GM03348 (cell line): ENCODE measurements around the gene DIS3L2.

Source experiments
- DNase-seq: peaks from one replicate; pipeline ENCODE4 v3.0.0; 2012; ENCODE audit warnings: low spot score

The DIS3L2 gene, protein sequence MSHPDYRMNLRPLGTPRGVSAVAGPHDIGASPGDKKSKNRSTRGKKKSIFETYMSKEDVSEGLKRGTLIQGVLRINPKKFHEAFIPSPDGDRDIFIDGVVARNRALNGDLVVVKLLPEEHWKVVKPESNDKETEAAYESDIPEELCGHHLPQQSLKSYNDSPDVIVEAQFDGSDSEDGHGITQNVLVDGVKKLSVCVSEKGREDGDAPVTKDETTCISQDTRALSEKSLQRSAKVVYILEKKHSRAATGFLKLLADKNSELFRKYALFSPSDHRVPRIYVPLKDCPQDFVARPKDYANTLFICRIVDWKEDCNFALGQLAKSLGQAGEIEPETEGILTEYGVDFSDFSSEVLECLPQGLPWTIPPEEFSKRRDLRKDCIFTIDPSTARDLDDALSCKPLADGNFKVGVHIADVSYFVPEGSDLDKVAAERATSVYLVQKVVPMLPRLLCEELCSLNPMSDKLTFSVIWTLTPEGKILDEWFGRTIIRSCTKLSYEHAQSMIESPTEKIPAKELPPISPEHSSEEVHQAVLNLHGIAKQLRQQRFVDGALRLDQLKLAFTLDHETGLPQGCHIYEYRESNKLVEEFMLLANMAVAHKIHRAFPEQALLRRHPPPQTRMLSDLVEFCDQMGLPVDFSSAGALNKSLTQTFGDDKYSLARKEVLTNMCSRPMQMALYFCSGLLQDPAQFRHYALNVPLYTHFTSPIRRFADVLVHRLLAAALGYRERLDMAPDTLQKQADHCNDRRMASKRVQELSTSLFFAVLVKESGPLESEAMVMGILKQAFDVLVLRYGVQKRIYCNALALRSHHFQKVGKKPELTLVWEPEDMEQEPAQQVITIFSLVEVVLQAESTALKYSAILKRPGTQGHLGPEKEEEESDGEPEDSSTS

DNA sequence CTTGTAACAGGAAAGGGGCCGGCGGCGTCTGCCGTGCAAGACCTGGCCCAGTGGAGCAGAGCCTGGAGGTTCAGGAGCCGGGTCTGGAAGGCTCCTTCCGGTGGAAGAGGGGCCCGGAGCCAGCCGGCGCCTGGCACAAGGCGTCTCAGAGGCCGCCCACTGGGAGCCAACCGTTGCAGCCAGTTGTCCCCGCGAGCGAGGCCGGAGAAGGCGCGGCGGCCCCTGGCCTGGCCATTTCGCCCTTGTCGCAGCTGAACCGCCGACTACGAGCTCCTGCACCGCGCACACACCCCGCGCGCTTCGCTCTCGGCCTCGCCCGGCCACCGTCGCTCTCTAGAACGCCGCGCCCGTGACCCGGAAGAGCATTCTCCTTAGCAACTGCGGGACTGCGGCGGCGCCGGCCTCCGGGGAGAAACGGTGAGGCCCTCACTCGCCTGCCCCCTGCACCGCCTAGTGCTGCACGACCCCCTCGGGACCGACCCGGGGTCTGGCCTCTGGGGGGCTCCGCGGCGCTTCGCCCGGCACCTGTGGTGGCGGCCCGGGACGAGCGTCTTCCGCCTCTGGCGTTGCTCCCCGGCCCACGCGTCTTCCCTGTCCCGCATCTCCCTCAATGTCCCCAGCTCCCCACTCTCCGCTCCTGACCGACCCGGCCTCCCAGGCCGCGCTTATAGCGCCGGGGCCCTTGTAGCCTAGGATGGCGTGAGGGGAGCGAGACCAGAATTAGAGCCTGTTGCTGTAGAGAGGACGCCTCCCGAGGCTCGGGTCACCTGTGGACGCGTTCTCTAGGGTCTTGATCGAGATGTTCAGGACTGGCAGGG, at the start of gene DIS3L2:
TSS of gene DIS3L2 (plus strand) at position 365 of the 818 bp plus-strand sequence. CDS start 53,215 bp downstream, outside the sequence.
- peak; percentile 92 for DNase-seq

DNA sequence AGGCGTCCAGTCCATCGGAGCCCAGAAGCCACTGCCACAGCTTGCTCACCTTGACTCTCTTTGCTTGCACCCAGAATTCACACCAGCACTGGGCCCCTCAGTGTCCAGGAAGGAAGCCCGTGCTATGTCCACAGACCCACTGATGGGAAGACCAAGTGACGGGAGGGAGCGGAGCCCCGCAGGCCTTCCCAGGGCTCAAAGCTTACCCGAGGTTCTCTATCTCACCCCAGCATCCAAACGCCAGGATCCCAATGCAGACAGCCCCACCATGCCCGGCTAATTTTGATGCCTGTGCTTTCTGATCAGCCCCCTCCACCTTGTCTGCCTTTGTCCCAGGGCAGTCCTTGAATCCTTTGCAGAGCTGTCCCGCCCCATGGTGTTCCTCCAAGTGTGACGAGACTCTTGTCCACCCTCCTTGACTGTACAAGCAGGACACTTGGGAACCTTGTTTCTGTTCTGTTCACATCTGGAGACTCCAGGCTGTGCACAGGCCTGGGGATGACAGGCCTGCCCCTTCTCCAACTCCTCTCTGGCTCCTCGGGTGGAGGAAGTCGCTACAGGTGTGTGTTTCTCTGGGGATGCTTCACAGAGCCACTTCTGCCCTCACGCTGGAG, 47.3 kb upstream of the DIS3L2 start:
- DNase-seq, result no peak

DNA sequence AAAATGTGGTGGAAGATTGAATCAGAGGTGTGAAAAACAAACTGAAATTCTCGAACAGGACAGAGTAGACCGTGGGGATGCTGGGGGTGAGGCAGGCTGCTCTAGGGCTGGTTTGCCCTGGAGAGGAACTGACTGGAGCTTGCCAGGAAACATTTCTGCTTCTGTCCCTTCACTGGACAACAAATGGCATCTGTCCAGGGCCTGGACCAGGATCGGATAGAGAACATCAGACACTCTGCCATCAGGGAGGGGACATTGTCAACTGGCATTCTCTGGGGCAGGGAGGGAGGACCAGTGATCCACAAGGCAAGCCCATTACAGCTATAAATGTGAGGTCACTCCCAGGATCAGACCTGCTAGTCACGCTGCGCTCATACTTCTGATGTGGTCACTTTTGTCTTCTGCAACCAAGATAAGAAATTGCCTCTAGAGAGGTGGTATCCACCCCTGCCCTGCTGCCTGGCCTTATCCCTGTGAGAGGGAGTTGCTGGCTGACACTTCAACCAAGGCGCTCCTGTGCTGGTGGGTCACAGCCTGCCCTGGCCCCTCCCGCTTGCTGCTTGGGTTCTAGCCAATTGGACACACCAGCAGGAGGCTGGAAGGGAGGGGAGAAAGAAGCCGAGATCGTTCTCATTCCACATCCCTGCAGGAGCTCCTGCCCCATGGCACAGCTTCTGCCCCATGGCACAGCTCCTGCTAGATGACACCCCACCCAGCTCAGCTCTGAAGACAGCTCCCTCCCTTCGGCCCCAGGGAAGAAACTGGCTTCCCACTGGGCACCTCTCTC, 44.0 kb upstream of the DIS3L2 start:
- DNase-seq, result no peak

DNA sequence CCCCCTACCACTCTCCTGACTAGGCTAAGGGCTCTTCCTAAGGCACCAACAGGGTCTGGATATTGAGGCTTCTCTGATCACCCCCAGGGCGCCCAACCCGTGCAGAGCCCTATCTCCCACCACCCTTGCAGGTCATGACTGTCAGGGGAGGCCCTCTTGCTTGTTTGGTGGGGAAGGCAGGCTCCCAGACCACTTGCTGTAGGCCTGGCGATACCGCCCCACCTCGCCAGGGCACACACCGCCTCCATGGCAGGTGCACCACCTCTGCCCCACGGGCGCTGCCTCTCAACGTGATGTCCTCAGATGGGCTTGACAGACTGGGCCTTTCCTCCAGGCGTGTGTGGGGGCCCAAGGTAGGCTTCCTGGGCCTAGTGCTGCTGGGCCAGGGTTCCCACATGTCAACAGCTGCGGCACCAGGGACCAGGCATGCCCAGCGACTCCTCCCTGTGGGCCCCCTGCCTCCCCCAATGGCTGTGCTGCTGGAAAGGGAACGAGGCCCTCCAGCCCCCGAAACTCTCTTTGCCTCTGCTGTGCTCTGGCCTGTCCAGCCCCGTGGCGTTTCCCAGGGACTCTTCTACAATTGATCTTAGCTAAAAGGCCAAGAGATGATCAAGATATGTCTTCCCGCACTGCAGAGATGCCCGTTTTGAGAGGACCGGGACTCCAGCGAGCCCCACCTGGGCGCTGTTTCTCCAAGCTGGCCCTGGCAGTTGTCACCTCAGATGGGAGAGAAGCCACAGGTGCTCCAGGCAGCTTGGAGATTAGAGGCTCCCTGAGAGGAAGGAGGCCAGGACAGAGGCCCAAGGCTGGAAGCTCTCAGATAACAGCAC, 42.8 kb upstream of the DIS3L2 start:
- DNase-seq, result no peak

DNA sequence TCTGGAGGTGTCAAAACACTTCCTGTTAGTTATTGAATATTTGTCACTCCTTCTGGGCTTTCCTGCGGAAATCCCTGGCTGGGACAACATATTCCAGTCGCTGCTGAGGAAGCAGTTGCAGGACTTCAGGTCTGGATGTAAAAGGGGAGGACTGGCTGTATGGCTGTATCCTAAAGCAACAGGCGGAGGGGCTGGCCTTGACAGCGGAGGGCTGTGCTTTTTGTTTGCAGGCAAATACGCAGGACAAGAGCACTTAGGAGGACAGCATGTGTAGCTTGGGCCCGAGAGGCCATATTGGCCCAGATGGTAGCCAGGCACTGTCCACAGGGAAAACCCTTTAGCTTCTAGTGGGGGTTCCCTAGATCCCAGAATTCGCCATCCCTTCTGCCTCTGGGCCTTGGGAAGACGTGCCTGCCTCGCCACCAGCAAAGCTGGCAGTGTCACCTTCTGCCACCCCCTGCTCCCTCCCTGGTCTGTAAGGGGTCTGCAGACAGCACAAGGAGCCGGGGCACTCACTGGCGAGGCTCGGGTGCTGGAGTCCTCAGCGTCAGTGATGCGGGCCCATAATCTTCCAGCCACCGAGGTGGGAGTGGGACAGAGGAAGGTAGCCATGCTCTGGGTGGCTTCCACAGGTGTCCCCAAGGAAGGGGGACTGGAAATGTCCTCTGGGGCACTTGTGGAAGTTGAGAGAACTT, 42.0 kb upstream of the DIS3L2 start:
- DNase-seq, result no peak

DNA sequence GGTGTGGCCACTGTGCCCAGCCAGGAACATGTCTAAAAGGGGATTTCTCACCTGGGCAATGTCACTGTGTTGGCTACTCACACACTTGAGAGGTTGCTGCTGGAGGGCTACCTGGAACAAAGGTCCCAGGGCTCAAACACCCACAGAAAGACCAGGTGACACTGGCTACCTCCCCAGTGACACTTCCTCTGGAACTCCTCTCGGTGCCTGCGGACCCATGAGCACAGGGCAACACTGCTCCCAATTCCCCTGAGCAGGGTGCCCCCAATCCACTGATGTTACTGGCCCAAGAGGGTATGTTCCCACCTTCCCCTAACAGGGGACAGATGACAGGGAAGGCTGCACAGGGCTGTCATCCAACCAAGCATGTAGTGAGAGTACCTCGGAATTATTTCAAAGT, 41.1 kb upstream of the DIS3L2 start:
- DNase-seq, result no peak

DNA sequence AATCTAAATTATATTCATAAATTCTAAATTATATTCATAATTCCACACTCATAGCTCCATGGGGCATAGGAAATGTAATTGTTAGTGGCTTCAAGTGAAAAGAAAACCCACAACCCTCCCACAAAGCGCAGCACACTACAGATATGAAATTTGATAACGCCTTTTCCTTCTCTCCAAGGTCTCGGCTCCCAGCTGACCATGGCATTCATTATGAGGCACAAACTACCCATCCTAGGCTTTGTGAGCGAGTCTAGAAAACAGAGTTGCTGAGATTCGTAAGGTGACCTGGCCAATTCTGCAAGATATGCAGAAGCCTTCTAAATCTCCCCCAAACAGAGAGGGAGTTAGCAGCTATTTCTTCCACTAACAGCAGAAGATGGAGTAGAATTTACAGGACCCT, 40.7 kb upstream of the DIS3L2 start:
- no peak for DNase-seq

DNA sequence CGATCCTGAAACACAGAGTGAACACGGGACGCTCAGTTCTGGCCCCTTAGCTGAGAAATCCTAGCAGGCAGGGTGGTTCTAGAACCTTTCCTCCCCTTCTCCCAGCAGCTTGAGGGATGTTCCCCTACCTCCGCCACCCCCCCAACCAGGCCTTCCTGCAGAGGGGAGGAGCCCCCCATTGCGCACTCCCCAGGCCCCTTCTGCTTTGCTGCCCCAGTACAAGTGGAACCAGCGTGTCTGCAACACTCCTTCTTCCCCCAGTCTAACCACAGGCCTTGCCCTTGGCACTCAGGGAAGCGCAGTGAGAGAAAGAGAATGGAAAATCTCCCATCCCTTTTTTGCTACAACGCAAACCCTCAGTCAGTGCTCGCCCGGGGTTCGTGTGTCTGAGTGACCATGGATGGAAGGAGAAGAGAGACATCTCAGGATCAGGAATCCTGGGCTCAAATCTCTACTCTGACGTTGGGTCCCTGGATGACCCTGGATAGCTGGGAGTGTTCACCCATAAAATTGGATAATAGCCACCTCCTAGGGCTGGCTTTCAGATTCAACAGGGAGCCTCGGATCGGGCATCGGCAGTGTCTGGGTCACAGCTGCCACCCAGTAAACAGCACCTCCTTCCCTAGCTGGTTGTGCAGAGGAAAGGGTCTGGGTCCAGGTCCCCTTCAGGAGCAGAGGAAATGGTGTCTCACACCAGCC, 39.1 kb upstream of the DIS3L2 start:
- DNase-seq, result no peak

DNA sequence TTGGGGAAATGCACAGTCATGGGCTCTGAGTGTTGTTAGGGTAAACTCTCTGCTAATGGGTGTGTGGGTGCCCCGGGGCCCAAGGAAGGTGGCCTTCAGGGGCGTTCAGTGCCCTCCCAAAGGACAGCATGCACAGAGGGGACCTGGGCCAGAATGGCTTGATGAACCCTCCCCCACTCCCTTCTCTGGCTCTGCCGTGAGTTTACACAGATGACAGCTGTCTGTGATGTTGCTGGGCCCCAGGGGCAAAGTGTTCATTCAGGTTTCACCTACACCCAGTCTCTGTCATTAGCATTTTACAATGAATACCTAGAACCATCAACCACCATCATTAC, 38.5 kb upstream of the DIS3L2 start:
- DNase-seq, result no peak

DNA sequence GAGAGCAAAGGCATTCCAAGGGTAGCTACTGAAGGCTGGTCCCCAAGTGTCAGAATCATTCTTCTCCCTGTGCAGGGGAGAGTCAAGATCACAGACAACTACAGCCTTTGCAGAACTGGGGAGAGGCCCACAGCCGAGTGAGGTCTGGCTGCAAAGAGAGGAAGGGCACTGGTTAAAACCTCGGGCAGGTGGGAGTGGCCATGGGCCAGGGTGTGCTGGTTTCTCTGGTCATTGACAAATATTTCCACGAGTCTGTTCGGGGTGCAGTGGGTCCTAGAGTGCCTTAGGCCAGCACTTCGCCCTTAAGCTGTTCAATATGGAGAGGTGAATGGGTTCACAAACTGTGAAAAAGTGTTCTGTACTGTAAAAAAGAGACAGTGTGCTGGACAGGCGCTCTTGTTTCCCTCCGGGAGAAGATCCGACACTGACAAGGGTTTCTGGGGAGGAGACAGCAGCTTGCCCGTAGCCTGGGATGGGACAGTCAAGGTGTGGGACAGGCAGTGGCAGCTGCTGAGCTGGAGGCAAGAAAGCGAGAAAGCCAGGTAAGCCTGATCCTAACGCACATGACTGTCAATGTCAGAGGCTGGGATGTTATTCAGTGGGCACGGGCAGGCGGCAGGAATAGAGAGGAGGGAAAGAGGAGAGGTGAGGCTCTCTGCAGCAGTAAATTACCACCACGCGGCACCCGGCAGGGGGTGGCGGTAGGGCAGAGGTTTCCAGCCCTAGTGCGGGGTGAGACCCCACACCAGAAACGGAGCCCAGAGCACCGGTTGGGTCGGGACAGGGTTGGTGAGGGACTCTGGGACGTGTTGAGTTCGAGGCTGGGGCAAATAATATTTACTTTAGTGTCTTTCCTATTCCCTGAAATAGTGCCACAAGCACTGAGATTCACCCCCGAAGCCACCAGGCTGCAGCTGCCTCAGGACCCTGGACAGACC, 37.3 kb upstream of the DIS3L2 start:
- DNase-seq, result no peak

DNA sequence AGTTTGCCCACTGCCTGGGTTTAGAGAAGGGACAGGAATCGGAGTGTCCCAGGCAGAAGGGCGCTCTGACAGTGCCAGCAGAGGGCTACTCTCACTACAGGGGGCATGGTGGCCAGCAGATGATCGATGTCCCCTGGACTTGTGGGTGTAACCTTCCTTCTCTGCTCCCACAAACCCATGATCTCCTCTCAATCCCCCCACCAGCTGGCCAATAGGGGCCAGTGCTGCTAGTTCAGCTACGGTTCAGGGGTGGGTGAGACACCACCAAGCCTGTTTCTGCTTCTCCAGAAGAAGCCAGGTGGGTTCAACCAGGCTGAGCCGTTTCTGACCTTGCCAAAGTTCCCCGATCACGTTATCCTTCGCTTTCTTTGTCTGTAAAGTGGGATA, 36.6 kb upstream of the DIS3L2 start:
- DNase-seq, result no peak

DNA sequence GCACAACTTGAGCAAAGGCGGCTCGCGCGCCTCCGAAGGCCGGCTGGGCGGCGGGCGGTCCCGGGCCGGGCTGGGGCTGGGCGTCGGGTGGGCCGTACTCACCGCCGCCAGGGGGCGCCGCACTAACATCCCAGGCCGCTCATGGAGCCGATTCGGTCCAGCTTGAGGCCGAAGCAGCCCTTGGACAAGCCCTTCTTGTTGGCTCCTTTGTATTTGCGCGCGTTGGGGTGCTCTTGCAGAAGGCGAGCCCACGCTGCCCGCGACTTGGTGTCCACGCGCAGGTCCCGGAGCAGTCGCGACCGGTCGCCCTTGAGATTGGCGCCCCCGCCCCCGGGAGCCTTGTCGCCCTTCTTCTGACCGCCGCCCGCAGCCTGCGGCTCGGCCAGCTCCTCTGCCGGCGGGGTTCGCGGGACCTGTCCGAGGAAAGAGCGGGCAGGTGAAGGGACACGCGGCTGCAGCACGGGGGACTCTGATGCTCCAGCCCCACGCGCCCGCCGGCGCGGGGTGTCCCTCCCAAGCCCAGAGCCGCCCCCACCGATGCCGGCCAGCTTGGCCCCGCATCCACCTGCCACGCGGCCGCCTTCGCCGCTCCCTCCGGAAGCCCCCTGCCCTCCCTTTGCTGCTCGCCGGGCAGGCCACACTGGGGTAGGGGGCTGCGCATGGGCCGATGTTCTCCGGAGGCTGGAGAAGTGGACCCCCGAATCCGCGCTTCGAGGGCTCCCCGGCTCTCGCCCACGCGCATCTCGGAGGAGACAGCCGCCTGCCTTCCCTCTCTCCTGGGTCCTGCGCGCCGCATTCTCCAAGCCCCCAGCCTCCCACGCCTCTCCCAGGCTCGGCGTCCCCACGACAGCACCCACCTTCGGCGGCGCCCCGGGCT, 36.0 kb upstream of the DIS3L2 start:
- peak; percentile 96 for DNase-seq

DNA sequence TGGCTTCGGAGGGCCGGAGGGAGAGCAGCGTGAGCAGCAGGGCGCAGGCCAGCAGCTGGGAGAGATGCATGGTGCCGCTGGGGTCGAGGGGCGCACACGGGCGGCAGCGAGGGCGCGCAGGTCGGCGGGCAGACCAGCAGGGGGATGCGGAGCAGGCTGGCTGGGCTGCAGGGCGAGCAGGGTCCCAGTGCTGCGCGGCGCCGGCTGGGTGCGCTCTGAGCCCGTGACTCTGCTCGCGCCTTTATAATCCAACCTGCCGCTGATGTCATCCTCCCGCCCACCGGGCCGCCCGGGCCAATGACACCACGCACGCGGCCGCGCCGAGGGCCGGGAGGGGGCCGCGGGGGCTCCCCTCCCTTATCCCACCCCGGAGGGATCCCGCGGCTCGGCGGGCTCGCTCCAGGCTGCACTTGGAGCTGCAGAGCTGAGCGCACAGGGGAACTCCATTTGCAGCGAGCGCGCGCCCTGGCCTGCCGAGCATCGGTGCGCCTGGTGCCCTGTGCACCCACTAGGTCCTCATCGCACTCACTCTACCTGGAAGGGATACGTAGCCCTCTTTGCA, 35.3 kb upstream of the DIS3L2 start, which contains the start of gene NPPC:
TSS of gene NPPC (minus strand) at position 217 of the 562 bp plus-strand sequence. CDS start at position 70, 147 bp downstream.
- DNase-seq, result peak; percentile 52

DNA sequence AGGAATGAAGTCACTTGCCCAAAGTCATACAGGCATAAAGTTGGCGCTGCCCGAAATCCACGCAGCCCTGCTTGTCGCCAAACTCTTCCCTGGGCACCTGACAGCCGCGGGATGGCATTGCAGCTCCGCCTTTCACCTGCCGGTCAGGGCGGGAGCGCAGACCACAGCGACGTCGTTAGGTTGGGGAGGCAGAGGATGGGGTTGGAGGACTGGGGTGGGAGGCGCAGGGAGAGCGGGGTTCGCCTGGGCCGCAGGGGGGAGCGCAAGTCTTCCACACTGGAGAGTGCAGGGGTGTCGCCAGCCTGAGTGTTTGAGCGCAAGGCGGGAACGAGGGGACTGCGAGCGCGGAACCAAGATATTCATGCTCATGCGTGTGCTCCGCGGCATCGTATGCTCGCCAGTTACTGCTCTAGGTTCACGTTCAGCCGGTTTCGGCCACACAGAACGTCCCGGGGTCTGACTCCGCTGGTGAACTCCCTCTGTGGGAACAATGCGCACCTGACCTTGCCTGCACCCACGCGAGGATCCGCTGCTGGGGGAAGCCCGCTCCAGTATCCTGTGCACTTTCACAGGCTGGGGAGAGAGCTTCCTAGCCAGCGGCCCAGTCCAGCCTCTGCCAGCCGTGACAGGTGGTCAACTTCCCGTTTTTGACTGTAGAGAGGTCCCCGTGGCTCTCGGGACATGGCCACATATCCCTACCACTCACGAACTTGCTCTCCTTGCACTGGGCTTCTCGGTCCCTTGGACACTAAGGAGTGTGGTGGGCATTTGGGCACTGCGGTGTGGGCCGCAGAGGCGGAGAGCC, 34.5 kb upstream of the DIS3L2 start:
- DNase-seq, result no peak

DNA sequence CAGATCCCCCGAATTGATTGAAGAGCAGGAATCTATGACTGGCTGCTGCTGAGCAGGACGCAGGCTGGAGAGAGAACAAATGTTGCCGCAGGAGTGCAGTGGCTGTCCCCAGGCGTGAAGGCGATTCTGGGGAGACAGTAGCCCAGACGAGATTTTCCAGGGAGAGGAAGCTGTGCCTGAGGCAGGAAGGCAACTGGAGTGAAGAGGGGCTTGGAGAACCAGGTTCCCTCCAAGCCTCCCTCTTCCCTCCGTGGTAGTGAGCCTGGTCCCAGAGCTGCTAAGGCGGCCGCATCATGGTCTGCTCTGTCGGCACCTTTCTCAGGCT, 34.0 kb upstream of the DIS3L2 start:
- no peak for DNase-seq

DNA sequence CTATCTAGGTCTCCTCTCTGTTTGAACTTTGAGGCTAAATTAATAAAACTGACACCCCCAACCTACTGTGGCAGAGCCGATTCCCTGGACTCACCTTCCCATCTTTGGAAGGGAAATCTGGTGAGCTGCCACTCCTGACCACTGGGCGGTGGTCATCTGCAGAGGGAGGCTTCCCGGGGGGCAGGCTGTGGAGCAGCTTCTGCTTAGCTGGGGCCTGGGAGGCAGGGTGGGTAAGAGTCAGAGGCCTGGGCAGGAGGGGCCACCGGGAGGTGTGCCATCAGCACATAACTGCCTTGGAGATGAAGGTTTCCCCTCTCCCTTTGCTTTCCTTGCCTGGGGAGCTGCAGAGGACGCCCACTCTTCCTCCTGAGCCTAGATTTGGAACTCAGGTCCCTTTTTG, 33.0 kb upstream of the DIS3L2 start:
- no peak for DNase-seq
